Measurements from ENCODE around the gene SLC15A3.
"Not testable (repeated sequence)": the region's sequence is repeated elsewhere in the genome, so short reads cannot be mapped to it uniquely, and the experiment has no call there.

Gene SLC15A3

DNA sequence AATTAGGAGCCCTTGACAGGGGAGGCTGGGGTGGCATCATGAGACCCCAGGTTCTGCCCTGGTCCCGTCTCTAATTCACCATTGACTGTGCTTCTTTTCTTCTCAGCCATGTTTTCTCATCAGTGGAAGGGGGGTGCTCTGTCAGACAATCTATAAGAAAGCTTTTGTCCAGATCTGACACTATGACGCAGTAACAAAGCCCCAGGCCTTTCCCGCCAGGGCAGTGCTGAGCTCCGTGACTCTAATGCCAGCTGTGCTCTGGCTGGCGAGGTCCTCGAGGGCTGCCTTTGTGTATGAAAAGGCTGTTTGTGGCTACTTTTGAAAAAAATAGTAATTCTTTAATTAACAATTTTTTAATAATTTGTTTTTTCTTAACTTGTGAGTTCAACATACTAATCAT is 22.8 kb upstream of the SLC15A3 start:
- DNase-seq (ENCODE audit: low read depth in 2 of 2), result no peak

DNA sequence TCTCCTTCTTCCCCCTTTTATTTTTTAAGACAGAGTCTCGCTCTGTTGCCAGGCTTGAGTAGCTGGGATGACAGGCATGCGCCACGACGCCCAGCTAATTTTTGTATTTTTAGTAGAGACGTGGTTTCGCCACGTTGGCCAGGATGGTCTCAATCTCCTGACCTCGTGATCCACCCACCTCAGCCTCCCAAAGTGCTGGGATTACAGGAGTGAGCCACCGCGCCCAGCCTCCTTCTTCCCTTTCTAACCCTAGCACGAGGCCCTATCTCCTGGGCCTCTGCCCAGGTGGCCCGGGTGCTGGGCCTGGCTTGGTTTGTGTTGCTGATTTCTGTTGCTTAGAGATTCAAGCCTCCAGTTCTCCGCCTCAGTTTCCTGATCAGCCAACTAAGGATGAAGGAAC is 22.3 kb upstream of the SLC15A3 start:
- not testable (repeated sequence) for DNase-seq (ENCODE audit: low read depth in 2 of 2)

DNA sequence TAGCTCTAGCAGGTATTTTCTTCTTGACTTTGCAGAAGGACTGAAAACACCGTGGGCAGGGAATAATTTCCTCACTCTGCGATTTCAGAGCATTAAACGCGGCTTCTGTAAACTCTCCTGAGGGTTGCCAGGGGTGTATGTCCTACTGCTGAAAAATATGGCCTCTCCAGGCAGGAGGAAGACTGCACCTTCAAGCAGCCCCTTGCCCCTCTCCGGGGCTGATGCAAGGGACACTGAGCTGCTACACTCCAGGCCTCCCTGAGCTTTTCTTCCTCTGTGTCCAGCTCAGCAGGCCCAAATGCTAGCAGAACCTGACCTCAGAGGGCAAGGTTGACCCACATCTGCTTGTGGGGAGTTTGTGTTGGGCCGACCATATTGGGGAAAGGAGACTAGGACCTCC is 21.7 kb upstream of the SLC15A3 start:
- no peak for DNase-seq (ENCODE audit: low read depth in 2 of 2)

DNA sequence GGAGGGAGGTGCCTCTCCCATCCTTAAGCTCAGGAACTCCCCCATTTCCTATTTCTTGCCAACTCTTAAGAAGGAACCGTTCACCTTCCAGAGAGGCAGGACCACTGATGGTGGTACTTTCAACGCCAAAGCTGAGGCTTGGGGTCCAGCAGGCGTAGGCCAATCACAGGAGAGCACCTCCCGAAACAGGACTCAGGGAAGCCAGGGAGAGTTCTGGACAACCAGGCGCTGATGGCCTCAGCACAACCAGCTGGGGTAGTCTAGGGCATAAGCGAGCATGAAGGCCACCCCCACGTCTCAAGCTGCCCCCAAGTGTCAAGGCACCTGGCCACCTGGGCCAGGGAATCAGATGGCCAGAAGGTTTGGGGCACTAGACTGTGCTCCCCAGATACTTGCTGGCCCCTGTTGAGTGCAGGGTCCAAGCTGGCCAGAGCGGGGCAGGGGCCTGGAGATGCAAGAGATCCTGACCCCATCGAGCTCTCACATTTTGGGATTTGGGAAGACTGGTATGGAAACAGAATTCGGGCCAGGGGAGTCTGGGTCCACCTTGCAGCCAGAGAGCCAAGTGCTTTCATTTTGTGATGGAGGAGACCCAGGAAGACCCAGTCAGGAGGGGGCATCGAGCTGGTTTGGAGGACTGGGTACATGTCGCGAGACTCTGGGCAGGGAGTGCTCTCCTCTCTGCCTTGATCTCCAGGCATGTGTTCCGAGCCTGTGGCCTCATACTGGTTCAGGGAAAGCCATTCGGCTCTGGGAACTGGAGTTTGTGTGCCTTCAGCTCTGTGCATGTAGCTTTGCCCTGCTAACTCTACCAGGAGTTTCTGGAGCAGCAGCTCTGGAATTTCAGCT is 20.4 kb upstream of the SLC15A3 start:
- no peak for DNase-seq (ENCODE audit: low read depth in 2 of 2)

DNA sequence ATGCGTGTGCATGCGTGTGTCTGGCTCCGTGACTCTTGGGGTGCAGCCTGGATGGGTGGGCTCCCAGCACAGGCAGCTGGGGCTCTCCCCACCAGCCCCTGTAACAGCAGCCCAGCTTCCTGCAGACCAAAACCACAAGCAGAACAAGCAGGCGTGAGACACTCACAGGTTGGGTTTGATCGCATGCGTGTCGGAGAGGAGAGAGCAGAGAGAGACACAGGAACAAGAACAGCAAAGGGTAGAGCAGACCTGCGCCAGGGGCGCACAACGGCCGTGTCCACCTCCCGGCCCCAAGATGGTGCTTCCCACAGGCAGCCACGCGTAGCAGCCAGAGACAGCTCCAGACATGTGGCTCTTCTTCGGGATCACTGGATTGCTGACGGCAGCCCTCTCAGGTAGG is 19.5 kb upstream of the SLC15A3 start, which contains the start of gene CD6:
Gene CD6, plus strand, starts transcription at position 161 of the 400 bp plus-strand sequence. Its CDS starts 186 bp downstream, at position 347.
- peak in 1 of 2 donors; percentile 31 for DNase-seq (ENCODE audit: low read depth in 2 of 2)

DNA sequence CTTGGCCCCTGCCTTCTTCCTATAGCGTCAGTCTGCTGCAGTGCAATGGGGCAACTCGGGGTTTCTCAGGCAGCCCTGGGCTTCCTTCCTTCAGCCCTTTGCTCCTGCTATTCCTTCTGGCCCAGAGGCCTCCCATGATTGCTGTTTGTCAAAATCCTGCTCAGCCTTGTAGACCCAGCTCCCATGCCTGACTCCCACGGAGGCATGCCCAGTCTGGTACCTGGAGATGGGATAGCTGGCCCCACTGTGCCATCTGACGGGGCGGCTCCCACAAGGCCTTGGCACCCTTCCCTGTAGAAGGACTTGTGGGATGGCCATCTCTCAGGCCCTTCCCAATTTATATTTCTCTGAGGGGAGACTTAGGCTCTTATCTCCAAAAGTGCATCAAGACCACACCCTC is 18.9 kb upstream of the SLC15A3 start:
- DNase-seq (ENCODE audit: low read depth in 2 of 2), result no peak

DNA sequence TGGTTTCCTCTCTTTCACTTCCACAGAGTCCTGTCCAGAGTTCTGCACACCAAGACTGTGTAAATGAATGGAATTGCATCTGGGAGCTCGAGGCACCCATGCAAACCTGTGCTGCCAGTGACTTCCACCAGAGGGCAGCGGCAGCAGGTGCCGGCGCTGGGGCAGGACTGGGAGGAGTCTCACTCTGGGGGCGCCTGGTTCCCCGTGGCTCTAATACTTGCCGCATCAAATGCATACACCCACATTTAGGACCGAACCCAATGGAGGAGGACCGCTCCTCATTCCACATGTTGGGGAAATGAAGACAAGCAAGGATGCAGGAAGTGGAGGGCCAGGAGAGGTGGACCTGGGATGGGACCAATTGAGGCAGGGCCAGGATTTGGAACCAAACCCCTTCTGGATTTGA is 18.4 kb upstream of the SLC15A3 start:
- DNase-seq (ENCODE audit: low read depth in 2 of 2), result peak; percentile 65 to 71

DNA sequence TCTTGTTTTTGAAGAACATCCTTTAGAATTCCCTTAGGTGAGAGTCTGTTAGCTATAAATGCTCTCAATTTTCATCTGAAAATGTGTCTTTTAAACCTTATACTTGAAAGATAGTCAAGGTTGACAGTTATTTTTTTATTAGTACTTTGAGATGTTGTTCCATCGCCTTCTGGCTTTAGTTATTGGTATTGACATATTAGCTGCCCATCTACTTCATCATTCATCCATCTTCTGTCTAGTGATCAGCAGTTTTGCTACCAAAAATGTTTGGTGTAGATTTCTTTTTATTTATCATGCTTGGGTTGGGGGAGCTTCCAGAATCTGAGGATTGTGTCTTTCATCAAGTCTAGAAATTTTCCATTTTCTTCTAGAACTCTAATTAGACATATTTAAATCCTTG is 16.2 kb upstream of the SLC15A3 start:
- no peak for DNase-seq (ENCODE audit: low read depth in 2 of 2)

DNA sequence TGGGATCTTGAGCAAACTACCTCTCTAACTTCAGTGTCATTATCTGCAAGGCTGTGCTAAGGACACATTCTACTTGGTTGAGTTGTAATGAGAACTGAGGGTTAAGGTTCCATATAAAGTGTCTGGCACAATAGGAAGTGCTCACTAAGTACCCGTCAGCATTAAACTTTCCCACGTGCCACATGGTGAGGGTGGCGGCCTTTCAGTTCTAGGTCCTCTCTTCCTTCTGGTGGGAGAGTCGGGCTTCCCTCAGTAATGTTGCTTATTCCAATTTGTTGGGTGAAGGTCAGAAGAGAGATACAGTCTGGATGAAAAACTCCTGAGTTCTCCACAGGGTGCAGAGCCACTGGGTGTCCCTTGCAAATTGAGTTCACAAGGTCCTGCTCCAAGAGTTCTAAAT is 14.9 kb upstream of the SLC15A3 start:
- no peak for DNase-seq (ENCODE audit: low read depth in 2 of 2)

DNA sequence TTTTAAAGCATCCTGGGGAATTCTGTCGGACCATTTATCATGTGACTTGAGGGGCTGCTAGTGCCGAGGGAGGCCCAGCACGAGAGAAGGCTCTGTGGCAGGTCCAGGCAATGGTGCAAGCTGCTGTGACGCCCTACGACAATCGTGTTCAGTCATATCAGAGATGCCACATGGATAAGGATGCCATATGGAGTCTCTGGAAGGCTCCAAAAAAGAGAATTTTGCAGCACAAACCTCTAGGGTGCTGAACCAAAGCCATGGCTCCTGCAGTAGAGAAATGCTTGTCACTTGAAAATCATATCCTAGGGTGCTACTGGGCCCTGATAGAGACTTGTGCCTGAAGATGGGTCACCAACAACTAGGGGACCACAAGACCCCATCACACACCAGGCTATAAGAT is 12.8 kb upstream of the SLC15A3 start:
- no peak for DNase-seq (ENCODE audit: low read depth in 2 of 2)

DNA sequence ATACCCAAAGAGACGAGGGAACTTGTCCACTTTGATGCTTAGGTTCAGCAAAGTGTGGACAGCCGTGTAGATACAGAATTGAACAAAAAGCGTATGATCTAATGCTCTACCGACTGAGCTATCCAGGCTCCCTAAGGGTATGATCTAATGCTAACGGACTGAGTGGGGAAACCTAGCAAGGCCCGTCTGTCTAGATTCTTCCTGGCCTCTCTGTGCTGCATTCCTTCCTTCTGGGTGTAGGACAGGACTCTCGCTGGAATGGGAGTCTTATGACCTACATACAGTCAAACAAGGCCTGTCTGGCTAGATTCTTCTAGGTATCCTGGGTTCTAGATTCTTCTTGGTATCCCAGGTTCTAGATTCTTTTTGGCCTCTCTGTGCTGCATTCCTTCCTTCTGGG is 8.4 kb upstream of the SLC15A3 start:
- no peak for DNase-seq (ENCODE audit: low read depth in 2 of 2)

DNA sequence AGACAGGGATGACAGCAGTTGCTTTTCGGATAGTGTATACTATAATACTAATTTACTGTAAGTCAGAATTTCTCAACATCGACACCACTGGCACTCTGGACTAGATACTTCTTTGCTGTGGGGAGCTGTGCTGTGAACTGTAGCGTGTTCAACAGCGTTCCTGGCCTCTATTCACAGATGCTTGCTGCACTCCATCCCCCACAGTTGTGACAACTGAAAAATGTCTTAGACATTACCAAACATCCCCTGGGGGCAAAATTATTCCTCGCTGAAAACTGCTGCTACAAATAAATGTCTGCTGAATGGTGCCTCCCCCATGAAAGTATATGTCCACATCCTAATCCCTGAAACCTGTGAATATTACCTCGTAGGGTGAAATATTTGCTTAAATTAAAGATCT is 7.5 kb upstream of the SLC15A3 start:
- DNase-seq (ENCODE audit: low read depth in 2 of 2), result no peak

DNA sequence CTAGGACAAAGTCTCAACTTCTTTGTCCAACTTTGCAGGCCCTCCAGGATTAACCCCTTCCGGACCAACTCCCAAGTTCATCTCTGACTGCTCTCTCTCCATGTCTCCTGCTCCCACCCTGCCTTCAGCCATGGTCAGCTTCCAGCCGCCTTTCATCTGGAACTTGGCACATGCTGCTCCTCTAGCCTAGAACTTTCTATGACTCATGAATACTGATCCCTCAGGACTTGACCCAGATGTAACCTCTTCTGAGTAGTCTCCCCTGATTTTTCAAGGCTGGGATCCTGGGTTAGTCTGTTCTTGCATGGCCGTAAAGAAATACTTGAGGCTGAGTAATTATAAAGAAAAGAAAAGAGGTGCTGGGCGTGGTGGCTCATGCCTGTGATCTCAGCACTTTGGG is 5.2 kb upstream of the SLC15A3 start:
- DNase-seq (ENCODE audit: low read depth in 2 of 2), result no peak

DNA sequence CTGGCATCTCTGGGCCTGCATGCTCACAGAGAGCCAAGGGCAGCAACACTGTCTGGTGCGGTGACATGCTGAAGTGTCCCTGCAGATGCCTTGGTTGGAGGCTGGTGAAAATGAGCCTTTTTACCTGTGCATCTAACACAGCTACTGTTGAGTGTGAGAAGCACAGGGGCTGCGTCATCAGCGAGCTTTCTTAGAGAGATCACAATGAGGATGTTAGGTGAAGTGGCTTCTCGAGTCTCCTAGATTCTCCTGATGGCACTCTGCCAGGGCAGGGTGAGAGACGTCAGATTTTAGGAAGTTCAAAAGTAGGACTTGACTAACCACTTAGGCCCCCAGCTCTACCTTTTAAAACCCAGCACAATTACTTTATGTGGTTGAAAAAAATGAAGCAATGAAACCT is 3.6 kb upstream of the SLC15A3 start:
- DNase-seq (ENCODE audit: low read depth in 2 of 2), result no peak

DNA sequence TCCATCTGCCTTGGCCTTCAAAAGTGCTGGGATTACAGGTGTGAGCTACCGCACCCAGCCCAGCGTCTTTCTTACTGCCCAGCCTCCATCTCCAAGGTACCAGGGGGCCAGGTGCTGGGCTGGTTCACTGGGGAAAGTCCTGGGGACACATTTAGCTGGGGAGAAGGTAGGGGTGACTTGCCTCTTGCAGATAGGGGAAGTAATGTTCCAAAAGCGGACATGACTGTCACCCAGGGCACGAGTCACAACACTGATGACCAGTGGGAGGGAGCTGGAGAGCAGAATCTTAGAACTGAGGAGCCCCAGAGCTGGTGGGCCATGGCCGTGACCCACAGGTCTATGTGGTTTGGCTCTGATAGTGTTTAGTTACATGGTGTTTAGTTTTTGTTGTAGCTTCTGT is 2.4 kb upstream of the SLC15A3 start:
- no peak for DNase-seq (ENCODE audit: low read depth in 2 of 2)

DNA sequence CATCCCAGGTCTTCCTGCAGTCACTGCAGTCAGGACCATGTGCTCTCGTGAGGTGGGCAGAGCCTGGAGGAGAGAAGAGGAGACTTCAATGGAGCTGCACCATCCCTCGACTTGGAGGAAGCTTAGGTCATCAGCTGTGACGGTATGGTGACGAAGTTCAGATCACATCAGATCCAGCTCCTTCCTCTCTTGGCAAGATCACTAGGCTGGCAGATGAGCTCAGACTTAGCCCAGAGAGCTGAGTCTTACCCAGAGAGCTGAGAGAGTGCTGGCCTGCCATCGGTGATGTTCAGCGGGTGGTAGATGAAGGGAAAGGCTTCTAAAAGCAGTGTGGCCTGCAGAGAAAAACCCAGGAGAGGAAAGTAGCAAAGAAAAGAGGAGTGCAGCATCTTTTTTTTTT is 1.8 kb upstream of the SLC15A3 start:
- DNase-seq (ENCODE audit: low read depth in 2 of 2), result no peak

DNA sequence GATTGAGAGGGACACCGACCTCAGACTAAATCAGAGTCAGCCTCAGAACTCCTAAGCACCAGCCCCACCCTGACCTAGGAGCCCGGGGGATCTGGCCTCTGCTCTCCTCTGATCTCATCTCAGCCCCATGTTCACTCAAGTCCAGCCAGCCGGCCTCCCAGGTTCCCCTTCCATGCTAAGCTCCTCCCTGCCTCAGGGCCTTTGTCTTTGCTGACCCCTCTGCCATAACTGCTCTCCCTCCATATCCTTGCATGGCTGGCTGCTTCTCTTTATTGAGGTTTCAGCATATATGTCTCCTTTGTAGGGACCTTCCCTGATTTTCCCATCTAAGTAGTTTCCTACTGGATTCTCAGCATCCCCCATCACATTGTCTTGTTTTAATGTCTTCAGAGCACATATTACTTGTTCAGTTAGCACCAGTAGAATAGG is 780 bp upstream of the SLC15A3 start:
- DNase-seq (ENCODE audit: low read depth in 2 of 2), result no peak

DNA sequence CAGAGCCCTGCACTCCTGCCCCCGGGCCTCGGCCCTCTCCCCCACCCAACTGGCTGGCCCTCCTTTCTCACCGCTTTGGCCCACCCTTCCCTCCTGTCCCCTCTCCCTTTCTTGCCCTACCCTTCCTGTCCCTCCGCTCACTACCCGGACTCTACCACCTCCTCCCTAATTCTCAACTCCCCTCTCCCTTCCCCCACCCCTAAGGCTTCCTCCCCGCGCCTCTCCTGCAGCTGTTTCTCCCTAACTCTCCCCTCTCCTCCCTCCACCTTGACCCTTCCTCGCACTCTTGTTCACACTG is 421 bp downstream of the SLC15A3 start:
- no peak for DNase-seq (ENCODE audit: low read depth in 2 of 2)

DNA sequence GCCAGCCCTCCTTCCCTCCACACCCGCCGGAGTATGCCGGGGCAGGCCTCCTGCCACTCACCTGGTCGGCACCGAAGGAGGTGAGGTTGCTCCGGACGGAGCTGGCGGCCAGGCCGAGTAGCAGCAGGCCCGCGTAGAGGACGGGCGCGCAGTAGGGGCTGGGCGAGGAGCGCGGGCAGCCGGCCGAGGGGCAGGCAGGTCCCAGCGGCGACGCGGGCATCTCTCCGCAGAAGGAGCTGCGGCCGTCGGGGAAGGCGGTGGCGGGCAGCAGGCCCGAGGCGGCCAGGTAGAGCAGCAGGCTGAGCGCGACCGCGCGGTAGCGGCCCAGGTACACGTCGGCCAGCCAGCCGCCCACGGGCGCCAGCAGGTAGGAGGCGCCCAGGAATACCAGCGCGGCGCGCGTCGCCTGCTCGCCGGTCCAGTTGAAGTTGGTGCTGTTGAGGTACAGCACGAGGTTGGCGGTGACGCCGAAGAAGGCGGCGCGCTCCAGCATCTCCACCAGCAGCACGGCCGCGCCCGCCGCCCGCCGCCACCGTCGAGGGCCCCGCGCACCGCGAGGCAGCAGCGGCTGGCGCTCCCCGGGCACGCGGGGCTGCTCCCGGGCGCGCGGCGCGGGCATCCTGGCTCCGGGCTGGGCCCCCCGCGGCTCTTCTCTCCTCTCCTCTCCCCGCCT is 907 bp downstream of the SLC15A3 start:
- no peak for DNase-seq (ENCODE audit: low read depth in 2 of 2)

DNA sequence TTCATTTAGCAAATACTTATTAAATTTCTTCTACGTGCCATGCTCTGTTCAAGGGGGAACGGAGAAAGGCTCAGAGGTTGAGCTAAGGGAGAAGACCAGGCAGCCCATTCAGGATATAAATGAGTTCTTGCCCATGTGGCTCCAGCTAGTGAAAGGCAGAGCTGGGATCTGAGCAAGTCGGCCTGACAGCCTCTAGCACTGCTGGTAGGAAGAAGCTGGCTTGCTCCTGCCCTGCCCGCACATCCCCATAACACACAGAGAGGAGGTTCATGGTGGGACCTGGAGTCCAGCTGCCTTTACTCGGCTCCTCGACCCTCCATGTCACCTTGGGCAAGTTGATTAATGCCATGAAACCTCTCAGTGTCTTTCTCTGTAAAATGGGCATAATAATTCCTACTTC is 2.0 kb downstream of the SLC15A3 start:
- no peak for DNase-seq (ENCODE audit: low read depth in 2 of 2)

DNA sequence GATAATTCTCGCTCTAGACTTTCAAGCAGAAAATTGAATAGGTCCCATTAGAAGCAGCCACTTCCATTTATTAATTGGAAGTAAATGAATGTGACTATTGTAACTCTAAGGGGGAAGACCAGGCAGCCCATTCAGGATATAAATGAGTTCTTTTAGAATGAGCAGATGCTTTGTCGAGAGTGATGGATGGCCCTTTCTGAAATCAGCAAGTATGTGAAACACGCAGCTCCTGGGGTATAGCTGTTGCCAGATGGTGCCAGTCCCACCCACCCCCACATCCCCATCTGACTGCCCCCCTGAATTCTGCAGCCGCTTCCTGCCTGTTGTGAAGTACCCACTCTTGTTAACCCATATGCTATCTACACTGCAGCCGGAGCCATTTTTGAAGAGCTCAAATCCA is 3.7 kb downstream of the SLC15A3 start:
- no peak for DNase-seq (ENCODE audit: low read depth in 2 of 2)

DNA sequence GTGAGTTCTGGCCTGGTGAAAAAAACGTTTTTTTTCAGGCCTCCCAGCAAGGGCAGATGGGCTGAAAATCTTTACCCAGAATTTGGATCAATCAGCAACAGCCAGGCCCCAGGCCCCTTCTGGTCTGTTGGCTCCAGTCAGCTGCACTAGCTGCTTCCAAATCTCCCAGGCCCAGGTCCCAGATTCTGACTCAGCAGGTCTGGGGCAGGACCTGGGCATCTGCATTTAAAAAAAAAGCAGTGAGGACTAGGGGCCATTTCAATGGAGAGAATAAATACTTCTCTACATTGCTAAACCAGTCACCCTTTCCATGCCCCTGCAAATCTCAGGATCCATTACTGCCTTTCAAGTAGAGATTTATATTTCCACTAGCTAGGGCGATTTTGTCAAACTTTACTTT is 4.3 kb downstream of the SLC15A3 start:
- no peak for DNase-seq (ENCODE audit: low read depth in 2 of 2)

DNA sequence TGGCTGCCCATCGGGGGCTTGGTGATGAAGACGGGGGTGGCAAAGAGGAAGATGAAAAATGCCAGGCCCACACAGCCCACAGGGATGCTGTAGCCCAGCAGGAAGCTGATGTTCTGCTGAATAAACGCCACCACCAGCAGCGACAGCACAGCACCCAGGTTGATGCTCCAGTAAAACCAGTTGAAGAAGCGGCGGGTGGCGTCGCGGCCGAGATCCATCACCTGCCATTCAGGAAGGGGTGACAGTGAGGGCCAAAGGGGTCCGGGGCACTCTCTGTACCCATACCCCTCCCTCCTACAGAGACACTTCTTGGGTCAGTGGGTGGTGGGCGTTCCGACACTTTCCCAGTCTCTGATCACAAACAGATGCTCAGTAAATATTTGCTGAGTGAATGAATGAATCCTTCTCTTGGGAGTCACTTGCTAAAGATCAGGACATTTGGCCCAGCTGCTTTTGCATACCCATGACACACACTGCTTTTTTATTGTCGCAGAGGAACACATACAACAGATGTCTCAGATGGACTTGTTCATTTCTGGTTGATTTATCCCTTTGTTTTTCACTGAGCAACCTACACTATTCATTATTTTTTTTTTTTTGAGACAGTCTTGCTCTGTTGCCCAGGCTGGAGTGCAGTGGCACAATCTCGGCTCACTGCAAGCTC is 5.2 kb downstream of the SLC15A3 start:
- DNase-seq (ENCODE audit: low read depth in 2 of 2), result no peak

Data from stimulated activated CD8-positive, alpha-beta memory T cell treated with anti-CD3 and anti-CD28 coated beads, Interleukin-7, amount 100 ng/mL, for 1 hour (primary cell).